Fibroblast of skin of right quadriceps (primary cell): ENCODE results near the gene ETFA.
A peak's percentile ranks its signal among the peaks of the same experiment; 100 is the strongest.

Experiments
- DNase-seq: peaks from one replicate; pipeline ENCODE4 v3.0.0-alpha.2; 2013

Gene ETFA

DNA sequence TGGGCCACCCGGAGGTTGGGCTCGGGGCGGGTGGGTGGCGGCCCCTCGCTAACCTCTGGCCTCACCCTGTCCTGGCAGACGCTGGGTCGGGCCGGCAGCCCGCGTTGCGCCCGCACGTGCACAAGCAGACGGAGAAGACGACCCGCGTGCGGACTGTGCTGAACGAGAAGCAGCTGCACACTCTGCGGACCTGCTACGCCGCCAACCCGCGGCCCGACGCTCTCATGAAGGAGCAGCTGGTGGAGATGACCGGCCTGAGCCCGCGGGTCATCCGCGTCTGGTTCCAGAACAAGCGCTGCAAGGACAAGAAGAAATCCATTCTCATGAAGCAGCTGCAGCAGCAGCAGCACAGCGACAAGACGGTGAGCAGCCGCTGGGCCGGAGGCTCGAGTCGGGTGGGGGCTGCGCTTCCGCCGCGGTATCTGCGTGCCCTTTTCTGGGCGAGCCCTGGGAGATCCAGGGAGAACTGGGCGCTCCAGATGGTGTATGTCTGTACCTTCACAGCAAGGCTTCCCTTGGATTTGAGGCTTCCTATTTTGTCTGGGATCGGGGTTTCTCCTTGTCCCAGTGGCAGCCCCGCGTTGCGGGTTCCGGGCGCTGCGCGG lies 29.0 kb upstream of the ETFA start:
- DNase-seq = no peak

DNA sequence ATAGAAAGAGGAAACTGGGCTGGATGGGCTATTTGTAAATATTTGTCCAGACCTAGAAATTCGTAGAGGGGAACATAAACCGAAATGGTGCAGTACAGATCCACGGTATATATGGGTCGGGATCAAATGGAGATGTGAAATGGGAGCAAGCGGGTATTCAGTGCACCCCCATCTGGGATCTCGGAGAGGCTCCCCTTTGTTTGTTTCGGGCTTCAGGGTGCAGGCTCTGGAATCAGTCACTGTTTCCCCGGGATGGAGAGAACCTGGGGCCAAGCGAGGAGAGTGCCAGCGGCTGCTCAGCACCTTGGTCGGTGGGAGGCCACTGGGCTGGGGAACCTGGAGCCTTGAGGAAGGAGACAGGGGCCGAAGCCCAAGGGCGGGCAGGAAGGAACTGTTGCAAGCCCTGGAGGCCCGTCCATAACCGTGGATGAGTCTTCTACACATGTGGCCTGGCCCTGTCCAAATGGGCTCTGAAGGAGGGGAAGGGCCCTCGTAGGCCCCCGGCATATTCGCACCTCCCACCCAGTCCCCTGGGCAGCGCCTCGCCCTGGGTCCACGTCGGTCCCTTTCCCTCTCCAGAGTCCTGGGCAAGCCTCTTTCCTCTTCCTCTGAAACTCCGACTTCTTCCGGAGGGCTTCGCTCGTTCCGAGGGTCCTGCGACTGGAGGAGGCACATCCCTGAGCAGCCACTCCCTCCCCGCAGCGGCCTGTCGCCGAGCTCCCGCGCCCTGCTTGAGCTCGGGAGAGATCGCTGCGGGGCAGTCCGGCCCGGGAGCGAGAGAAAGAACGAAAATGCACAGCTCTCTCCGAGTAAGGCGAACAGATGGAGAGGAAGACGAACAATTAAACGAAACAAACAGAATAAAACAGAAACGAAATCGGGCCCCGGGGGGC lies 28.3 kb upstream of the ETFA start:
- no peak for DNase-seq

DNA sequence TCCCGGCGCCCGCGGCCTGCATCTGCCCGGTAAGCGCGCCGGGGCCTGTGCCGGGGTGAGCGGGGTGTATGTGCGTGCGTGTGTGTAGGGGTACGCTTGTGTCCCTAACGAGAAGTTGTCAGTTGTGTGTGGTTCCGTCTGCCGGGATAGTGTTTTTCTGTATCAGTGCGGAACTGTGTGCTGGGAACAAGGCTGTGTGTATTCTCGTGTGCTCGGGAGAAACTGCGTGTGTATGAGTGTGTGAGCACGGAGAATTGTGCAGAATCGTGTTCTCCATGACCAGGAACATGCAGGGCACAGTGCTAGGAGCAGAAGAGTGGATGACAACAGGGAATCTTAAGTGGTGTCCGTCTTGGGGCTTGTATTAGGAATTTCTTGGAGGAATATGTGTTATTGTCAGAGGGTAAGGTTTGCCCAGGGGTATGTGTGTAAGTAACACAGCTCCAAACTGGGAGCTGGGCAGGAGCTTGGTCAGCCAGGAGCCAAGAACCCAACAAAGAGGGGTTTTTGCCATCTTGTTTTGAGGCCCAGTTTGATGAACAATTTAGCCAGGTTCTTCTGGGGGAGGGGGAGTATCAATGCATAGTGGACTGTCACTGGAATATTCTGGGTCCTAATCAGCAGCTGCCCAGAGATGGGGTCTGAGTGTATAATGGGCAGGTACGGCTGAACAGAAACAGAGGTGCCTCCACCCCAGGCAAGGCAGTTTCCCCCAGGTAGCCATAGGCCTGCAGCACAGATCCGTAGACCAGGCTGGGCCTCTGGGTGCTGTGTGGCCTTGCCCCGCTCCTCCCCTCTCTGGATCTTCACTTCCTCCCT lies 27.4 kb upstream of the ETFA start:
- DNase-seq = no peak

- DNase-seq = no peak
Observed at GRCh38 chr15:76337696-76338485, 26.6 kb upstream of the ETFA start.

DNA sequence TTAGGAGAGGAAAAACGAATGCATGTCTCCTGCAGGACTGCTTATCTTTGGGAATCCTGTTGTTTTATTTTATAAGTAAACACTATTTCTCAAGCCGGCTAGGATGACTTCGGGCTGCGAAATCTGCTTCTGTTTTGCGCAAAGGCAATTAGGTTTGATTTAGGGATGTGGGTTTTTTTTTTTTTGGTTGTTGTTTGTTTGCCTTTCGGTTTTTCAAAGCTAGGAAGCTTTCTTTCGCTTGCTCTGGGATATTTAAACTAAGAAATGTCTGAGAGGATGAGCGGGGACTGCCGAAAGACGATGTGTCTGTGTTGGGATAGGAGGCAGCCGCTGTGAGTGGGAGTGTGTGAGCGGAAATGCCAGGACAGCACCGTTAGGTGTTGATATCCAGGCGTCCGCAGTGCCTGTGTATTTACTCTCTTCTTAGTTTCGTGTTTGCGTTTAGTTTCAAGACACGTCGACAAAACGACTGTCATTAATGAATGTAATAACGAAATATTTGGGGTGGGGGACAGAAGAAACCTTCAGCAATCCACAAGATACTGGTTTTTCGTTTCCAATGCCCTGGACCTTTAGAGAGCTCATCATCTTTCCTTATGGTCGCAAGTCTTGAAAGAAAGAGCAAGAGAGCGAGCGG lies 25.9 kb upstream of the ETFA start:
- DNase-seq = no peak

DNA sequence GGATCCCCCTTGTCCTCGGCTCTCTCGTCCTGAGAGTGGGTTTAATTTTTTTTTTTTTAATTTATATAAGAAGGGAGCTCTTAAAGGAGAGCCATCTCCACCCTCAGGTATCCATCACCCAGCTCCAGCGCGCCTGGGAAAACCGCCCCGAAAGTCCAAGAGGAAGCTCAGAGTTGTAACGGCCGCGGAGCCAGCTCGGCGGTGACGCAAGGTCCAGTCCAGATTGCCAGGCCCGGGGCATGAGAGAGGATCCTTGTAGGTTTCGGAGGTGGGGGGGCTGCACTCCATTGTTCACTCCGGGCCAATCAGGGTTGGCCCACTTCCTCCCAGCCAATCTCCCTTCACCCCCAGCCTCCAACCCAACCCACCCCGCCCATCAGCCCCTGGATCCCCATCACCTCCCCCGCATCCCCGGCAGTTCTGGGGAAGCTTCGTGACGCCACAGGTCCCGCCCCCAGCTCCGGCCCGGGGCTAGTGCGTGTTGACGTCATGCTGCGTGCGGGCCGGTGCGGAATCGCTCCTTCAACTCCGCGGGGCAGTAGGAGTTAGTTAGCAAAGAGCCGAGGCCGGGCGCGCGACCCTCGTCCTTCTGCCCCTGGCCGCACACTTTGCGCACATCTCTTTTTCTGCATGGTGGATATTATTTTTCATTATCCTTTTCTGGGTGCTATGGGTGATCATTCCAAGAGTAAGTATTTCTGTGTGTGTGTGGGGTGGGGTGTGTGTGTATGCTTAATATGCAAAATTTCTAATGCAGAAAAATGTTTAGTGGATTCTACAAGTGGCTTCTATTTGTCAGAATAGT lies 25.2 kb upstream of the ETFA start, which contains the start of gene ISL2:
TSS of gene ISL2 (plus strand) at position 520 of the 805 bp plus-strand sequence. CDS start at position 631, 111 bp downstream.
- DNase-seq = peak; percentile 83

DNA sequence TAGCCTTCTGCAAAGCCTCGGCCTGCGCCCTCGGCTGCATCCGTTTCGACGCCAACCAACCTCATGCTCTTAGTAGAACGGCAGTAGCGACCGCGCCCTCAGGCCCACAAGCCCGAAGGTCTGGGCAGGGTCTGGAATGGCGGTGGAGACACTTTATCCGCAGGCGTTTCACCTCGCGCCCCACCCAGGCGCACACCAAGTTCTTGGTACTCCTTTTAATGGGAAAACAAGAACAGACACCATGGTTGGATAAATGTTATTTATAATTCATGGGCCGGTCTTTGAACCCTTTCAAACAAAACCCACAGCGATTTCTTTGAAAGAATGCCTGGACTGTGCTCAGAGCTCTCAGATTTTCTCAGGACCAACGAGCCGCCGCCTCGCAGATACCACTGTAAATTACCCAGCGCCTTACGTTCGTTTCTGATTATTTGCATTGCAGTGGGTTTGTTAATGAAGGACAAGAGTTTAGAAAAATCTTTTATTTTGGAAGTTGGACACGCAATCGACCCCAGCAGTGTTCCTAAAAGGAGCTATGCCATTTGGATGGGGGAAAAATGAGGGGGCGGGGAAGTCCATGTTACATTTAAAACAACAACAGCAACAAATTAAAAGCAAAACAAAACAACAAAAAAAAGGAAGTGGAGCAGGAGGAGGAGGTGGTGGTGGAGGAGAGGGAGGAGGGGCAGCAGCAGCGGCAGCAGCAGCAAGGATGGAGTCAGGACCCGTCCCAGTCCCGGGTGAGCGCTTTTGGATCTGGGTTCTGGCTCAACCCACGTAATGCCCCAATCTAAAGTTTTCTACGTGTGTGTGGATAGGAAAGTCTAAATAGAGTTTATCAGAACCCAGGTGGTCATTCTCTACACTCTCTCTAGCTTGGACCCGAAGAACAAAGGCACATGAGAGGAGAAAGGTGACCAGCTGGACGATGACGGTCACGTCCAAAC lies 24.3 kb upstream of the ETFA start:
- no peak for DNase-seq

- no peak for DNase-seq
Observed at GRCh38 chr15:76334438-76335306, 23.4 kb upstream of the ETFA start.

DNA sequence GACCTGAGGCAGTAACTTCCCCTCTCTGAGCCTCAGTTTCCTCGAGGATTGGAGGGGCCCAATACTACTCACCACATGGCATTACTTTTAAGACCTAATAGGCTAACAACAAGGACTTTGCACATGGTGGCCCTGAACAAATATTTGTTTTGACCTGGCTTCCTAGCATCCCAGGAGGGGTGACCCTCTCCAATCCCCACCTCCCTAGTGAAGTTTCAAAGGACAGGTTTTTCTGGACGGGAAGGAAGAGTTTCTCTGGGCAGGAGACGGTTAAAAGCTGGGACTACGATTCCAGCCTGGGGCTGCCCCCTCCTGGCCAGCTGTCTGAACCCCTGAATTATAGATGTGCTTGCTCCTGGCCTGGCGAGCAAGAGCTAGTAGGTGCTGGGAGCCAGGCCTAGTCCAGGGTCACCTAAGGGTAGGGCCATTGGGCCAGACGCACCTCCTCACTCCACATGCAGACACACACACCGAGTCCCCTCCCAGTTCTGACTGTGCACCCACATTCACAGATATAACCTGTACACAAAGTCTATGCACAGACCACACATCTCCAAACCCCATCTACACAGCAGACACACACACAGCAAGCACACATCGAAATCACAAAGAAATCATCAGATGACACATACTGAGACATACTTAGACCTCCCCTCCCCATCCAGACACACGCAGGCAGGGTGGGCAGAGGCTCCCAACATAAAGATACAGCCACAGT lies 22.6 kb upstream of the ETFA start:
- no peak for DNase-seq

- DNase-seq = no peak
Observed at GRCh38 chr15:76333309-76333708, 22.0 kb upstream of the ETFA start.

DNA sequence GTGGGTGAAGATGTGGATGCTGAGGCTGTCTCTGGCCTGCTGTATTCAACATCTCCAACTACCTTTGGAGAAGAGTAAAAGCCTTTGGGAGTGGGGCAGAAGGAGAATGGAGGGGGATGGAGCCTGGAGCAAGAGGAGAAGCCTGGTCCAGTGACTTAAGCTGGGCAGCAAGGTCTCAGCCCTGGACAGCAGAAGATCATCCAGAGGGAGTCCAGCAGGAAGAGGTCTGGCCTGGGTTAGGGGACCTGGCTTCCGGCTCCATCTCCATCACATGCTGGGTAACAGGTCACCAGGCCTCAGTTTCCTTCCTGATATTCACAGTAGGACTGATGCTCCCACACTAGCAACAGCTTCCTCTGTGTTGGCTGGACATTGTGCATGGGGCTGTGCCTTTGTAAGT lies 21.5 kb upstream of the ETFA start:
- no peak for DNase-seq

DNA sequence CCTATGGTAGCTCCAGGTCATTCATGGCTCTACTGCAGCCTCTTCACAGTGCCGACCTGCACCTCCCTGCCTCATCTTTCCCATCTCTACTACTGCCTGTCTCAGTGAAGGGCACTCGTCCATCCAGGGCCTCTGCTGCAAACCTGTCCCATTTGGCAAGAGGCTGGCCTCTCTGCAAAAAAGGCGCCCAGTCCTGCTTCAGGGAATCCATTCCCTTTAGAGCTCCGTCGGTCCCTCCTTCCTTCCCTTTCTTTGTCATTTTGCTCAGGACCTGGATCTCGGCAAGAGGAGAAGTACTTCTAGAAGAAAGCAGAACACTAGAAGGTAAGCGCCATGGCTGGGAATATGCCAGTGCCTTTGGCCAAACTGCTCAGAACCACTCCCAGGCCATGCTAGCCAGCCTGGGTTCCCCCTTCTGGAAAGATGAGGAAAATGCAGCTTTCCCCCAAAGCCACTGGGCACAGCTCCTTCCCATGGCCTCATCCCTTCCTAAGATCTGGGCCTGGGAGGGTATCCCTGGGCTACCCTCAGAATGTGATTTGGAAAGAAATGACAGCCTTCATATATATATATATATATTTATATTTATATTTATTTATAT lies 18.9 kb upstream of the ETFA start:
- peak; percentile 37 for DNase-seq

- no peak for DNase-seq
Observed at GRCh38 chr15:76328958-76329357, 17.7 kb upstream of the ETFA start.

DNA sequence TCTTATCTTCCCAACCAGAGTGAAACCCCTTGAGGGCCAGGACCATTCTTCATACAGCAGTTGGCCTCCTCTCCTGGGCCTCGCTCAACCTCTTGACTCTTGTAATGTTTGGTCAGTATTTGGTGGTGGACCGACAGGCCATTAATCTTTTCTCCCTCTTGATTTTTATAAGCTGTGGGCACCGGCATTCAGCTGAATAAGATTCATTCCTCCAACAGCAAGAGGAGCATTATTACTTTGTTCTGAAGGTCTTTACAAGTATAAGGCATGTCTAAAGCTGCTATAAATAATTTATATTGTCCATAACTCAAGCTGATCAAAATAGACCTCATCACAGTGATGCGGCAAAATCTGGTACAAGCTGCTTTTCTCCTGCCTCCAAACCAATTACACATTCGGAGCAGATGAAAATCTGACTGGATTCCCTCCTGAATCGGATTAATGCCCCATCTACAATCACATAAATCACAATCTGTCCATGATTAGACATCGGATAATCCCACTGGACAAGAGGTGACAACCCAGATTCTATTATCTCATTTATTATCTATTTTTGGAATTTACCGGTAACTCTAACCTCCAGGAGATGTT lies 16.9 kb upstream of the ETFA start:
- DNase-seq = no peak

GRCh38 chr15:76327191-76328105 lies 16.2 kb upstream of the ETFA start:
- DNase-seq = no peak

DNA sequence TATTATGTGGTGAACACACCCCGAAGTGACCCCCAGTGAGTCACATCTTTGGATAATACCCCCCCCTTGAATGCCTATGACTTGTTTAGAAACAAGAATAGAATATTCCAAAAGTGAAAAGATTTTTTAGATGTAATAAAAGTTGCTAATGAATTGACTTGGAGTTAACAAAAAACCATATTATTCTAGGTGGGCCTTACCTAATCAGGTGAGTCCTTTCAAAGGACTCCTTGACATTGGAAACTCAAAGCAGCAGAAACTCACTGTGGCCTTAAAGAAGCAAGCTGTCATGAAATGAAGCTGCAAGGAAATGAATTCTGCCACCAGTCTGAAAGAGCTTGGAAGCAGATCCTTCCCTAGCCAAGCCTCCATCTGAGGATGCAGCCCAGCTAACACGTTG lies 14.4 kb upstream of the ETFA start:
- no peak for DNase-seq
